Natural killer cell (primary cell): ENCODE data around the gene VPS13D. TPM values are rescaled to one million over a fixed set of nuclear protein-coding genes. Genes with fewer than 3 reads are reported as not detected.
A peak's percentile ranks its signal among the peaks of the same experiment; 100 is the strongest.

Experiments used
- ATAC-seq, 3 donors: fragments of 150-1000 bp in 2 of 3; fragments of 200-7000 bp in 1 of 3; cut with Tn5 transposase; 1 replicate in 1 of 3; 2 replicates in 2 of 3; pipeline ENCODE4 v1.10.0; 2021; ENCODE audit warnings: mild to moderate bottlenecking in 2 of 3, moderate library complexity in 2 of 3
- DNase-seq, 2 donors: peaks; one replicate each; pipeline versions ENCODE4 v3.0.0 to v3.0.0-alpha.2; 2013 to 2021; ENCODE audit warnings: mixed read lengths in 1 of 2
- H3K27ac ChIP-seq: one replicate; pipeline ENCODE4 v1.5.1; 2013; ENCODE audit warnings: mild to moderate bottlenecking, low read length
- H3K27me3 ChIP-seq: one replicate; pipeline ENCODE4 v1.6.1; 2013; ENCODE audit warnings: low read length; ENCODE audit not compliant: control insufficient read depth, insufficient read depth
- H3K36me3 ChIP-seq: one replicate; pipeline ENCODE4 v1.6.1; 2013; ENCODE audit warnings: low read length; ENCODE audit not compliant: control insufficient read depth, insufficient read depth
- H3K4me1 ChIP-seq: one replicate; pipeline ENCODE4 v1.6.1; 2013; ENCODE audit warnings: low read length; ENCODE audit not compliant: control insufficient read depth, insufficient read depth
- H3K4me3 ChIP-seq: one replicate; pipeline ENCODE4 v1.5.1; 2013; ENCODE audit warnings: low read length
- H3K9me3 ChIP-seq: one replicate; pipeline ENCODE4 v1.6.1; 2013; ENCODE audit warnings: low read length; ENCODE audit not compliant: control insufficient read depth, insufficient read depth
- H3K27ac Mint-ChIP-seq, 2 donors: one replicate each; pipeline ENCODE4 v1.8.0; 2022; ENCODE audit warnings: mild to moderate bottlenecking in 2 of 2, mixed read lengths in 2 of 2, moderate library complexity in 1 of 2
- H3K27me3 Mint-ChIP-seq, 2 donors: one replicate each; pipeline ENCODE4 v1.8.0; 2022; ENCODE audit warnings: low read depth in 2 of 2, mixed read lengths in 2 of 2
- H3K36me3 Mint-ChIP-seq: one replicate; pipeline ENCODE4 v1.8.0; 2022; ENCODE audit warnings: mixed read lengths
- H3K4me1 Mint-ChIP-seq, 2 donors: one replicate each; pipeline ENCODE4 v1.8.0; 2022; ENCODE audit warnings: mixed read lengths in 2 of 2
- H3K4me3 Mint-ChIP-seq: one replicate; pipeline ENCODE4 v1.8.0; 2022; ENCODE audit warnings: mild to moderate bottlenecking, moderate library complexity, mixed read lengths
- H3K9me3 Mint-ChIP-seq, 2 donors: one replicate each; pipeline ENCODE4 v1.8.0; 2022; ENCODE audit warnings: mixed read lengths in 2 of 2
- CTCF ChIP-seq: fragments of 200-600 bp; IDR thresholded peaks from one replicate; pipeline ENCODE4 v1.8.0; 2022; ENCODE audit warnings: antibody characterized with exemption
- WGBS: methylation state at CpG from one replicate; pipeline ENCODE4 v1.1.7; 2013; ENCODE audit warnings: missing lambda C conversion rate; ENCODE audit not compliant: insufficient coverage; 5-methylcytosine and 5-hydroxymethylcytosine counted together
- intact Hi-C: fragments of 100-400 bp; cut with micrococcal nuclease; formaldehyde crosslinking; loops from one replicate; pipeline ENCODE4 v1.14.2; 2022
- total RNA-seq, 4 donors: library from RNA; stranded (reverse); fragments of 120-200 nt in 1 of 4; gene quantifications; one replicate each; pipeline versions ENCODE4 v1.2.3 to v1.2.4, GENCODE V29; 2013 to 2022

The VPS13D gene
- total RNA-seq, 3 donors from 2014 or later (not counting 1 experiment from before 2014, with no cell fraction given) = 66.3 to 94.0 (median 81.7) TPM

GRCh38 chr1:12196641-12197482 is 33.0 kb upstream of the VPS13D start:
- intact Hi-C loops = no loop called here
- no peaks in the 10 kb centered on the region for H3K9me3 ChIP-seq

DNA sequence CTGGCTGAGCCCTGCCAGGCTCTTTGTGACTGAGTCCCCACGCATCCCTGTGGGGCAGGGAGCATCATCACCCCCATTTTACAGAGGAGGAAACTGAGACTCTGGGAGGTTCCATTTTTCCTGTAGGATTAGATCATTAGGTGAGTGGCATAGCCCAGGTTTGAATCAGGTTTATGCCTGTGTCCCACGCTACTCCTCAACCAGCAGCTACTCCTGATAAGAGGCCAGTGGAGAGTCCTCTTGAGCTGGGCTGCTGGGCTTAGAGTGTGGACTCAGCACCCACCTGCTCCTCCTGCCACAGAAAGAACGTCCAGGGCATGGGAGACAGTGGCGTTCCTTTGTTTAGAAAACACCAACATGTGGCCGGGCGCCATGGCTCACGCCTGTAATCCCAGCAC is 32.3 kb upstream of the VPS13D start:
- DNase-seq (no peak), ATAC-seq (no peak)
- Mint-ChIP-seq H3K4me3 (no peak overlapping the region), H3K4me1 (peaks cover 33 to 39% of the 10 kb centered on the region in 2 donors), H3K27ac (peak overlapping the region in 1 of 2 donors; percentile 31), H3K36me3 (no peaks in the 10 kb centered on the region), H3K27me3 (no peaks in the 10 kb centered on the region), H3K9me3 (no peaks in the 10 kb centered on the region)
- Histone ChIP-seq H3K36me3 (peaks cover 69% of the 10 kb centered on the region), H3K4me1 (peaks cover 69% of the 10 kb centered on the region), H3K27ac (no peak overlapping the region), H3K9me3 (no peaks in the 10 kb centered on the region), H3K4me3 (no peak overlapping the region), H3K27me3 (no peaks in the 10 kb centered on the region)
- intact Hi-C loops = no loop called here
- 92% methylated on average over 6 of the region's 7 CpGs for WGBS
- TF ChIP-seq CTCF = no peak

More at GRCh38 chr1:12196641-12197482, 33.0 kb upstream of the VPS13D start:
- ATAC-seq (no peak), DNase-seq (peak in 1 of 2 donors; percentile 31)
- Histone ChIP-seq H3K27ac (no peak overlapping the region), H3K4me3 (no peak overlapping the region), H3K4me1 (peaks cover 63% of the 10 kb centered on the region), H3K27me3 (no peaks in the 10 kb centered on the region), H3K36me3 (peaks cover 69% of the 10 kb centered on the region)
- 84% methylated on average over 20 of the region's 20 CpGs for WGBS
- Mint-ChIP-seq H3K4me1 (peaks cover 27 to 33% of the 10 kb centered on the region in 2 donors), H3K36me3 (no peaks in the 10 kb centered on the region), H3K27ac (peak overlapping the region; percentile 31 to 47), H3K9me3 (no peaks in the 10 kb centered on the region), H3K4me3 (peak overlapping the region; percentile 28), H3K27me3 (no peaks in the 10 kb centered on the region)
- TF ChIP-seq CTCF = no peak

GRCh38 chr1:12200208-12200607 is 29.6 kb upstream of the VPS13D start:
- H3K4me3 ChIP-seq = no peak overlapping the region

More at GRCh38 chr1:12200208-12200607, 29.6 kb upstream of the VPS13D start:
- H3K9me3 ChIP-seq = no peaks in the 10 kb centered on the region
- H3K36me3 Mint-ChIP-seq = no peaks in the 10 kb centered on the region
- ATAC-seq (no peak), DNase-seq (no peak)
- H3K36me3 ChIP-seq = peaks cover 60% of the 10 kb centered on the region
- no peak overlapping the region for H3K27ac ChIP-seq
- TF ChIP-seq CTCF = no peak
- peaks cover 31 to 40% of the 10 kb centered on the region in 2 donors for H3K4me1 Mint-ChIP-seq
- intact Hi-C loops = loop anchor here (5.0 kb wide), 1 partner anchor 38 kb away; no protein-coding TSS in a partner anchor
- H3K9me3 Mint-ChIP-seq = no peaks in the 10 kb centered on the region
- H3K4me3 Mint-ChIP-seq = no peak overlapping the region
- no peaks in the 10 kb centered on the region for H3K27me3 ChIP-seq
- peaks cover 74% of the 10 kb centered on the region for H3K4me1 ChIP-seq
- WGBS = 94% methylated on average over 7 of the region's 7 CpGs
- no peaks in the 10 kb centered on the region for H3K27me3 Mint-ChIP-seq
- peak overlapping the region; percentile 86 to 88 for H3K27ac Mint-ChIP-seq
